ENCODE results near the gene DAD1.
A peak's percentile ranks its signal among the peaks of the same experiment; 100 is the strongest.

DAD1 gene

DNA sequence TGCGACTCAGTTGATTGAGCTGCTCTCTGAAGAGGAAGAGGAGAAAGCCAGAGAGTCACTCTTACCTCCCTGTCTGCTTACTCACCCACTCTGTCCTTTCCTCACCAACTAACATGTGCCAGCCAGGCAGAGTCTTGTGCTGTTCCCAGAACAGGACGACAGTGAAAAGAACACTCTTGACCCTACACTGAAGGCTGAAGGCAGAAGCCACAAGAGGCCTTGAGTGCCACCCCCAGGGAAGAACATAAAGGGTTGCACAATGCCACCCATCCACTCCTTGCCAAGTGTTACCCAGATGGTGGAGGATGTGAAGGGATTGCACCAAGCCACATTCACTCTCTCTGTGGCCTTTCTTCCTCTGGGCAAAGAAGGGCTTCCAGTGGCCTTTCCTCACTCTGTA lies 21.9 kb upstream of the DAD1 start:
- Histone ChIP-seq H3K9ac (ENCODE audit: low read depth, low read length) (no peak overlapping the region), H3K36me3 (ENCODE audit: insufficient read depth, low read length) (peaks cover 30% of the 10 kb centered on the region), H3K9me3 (ENCODE audit: control insufficient read depth, insufficient read depth, low read length) (no peaks in the 10 kb centered on the region), H3K4me1 (ENCODE audit: insufficient read depth, low read length) (peaks cover 12% of the 10 kb centered on the region)

DNA sequence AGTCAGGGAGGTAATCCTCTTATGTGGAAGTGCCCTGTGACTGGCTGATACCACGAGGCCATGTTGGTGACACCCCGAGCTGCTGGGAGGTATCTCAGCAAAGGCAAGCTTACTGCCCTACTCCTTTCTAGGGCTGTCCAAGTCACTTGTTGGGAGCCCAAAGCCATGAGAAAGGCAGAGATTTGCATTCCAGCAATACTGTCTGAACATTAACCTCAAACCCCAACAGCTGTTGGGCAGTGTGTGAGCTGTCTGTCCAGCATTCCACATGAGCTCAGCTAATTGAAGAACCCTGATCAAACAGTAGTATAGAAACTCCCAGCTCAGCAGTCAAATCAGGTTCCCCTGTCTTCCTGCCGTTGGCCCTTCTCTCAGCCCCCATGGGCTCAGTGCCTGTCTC lies 18.3 kb upstream of the DAD1 start:
- no peak overlapping the region for H3K9ac ChIP-seq (ENCODE audit: low read depth, low read length)
- no peaks in the 10 kb centered on the region for H3K9me3 ChIP-seq (ENCODE audit: control insufficient read depth, insufficient read depth, low read length)
- H3K36me3 ChIP-seq (ENCODE audit: insufficient read depth, low read length), result peaks cover 39% of the 10 kb centered on the region
- no peaks in the 10 kb centered on the region for H3K4me1 ChIP-seq (ENCODE audit: insufficient read depth, low read length)

DNA sequence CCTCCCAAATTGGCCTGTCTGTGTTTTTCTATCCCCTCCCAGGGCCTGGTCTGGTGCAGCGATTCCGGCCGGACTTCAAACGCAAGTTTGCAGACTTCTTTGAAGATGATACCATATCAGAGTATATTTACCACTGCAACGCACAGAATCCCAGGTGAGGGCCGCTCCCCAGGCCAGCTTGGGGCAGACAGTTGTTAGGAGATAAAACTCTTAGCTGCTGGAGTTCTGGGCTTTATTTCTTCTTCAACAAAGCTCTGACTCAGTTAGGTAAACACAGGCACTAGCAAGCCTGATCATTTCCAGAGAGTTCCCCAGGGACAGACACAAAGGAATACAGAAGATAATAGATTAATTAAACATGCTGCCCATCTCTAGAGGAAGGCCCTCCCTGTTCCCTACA lies 17.4 kb upstream of the DAD1 start:
- Histone ChIP-seq H3K9me3 (ENCODE audit: control insufficient read depth, insufficient read depth, low read length) (no peaks in the 10 kb centered on the region), H3K9ac (ENCODE audit: low read depth, low read length) (no peak overlapping the region), H3K36me3 (ENCODE audit: insufficient read depth, low read length) (peaks cover 48% of the 10 kb centered on the region), H3K4me1 (ENCODE audit: insufficient read depth, low read length) (no peaks in the 10 kb centered on the region)

DNA sequence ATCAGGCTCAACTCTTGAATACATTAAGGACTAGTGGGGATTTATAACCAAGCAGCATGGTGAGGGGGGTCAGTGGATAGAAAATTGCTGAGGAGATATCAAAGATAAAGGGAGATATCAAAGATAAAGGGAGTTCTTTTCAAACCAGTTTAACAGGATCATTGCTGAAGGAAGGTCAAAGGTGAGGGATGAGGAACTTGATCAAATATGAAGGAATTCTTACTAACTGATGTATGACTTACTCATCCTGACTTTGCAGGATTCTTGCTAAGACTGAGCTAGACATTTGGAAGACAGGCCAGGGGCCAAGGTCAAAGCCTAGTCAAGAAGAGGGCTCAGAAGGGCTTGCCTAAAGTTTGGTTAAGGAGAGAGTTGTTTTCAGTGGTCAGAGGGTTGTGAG lies 13.8 kb upstream of the DAD1 start:
- Histone ChIP-seq H3K9me3 (ENCODE audit: control insufficient read depth, insufficient read depth, low read length) (no peaks in the 10 kb centered on the region), H3K36me3 (ENCODE audit: insufficient read depth, low read length) (peaks cover 32% of the 10 kb centered on the region), H3K9ac (ENCODE audit: low read depth, low read length) (no peak overlapping the region), H3K4me1 (ENCODE audit: insufficient read depth, low read length) (0 out of 2 replicates have a peak, but pooled peaks cover 3% of the 10 kb centered on the region)

DNA sequence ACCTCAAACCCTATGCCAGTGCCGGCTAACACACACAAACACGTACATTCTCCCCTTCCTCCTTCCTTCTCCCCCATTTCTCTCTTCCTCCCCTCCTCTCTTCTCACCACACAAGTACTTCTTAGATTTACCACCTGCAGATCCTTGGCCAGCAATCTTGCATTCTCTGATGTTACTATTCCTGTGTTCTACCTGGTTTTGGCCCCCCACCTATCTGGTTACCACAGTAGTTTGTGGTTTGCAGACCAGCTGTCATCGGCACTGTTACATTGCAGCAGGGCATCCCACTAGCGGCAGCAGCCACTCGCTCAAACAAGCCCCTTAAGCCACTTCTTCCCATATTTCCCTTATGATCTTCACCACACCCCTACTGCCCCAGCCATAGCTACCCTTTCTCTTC lies 13.0 kb upstream of the DAD1 start:
- H3K36me3 ChIP-seq (ENCODE audit: insufficient read depth, low read length), result peaks cover 26% of the 10 kb centered on the region
- H3K9me3 ChIP-seq (ENCODE audit: control insufficient read depth, insufficient read depth, low read length), result no peaks in the 10 kb centered on the region
- peaks cover 7% of the 10 kb centered on the region; the same call in 1 of the 2 replicates for H3K4me1 ChIP-seq (ENCODE audit: insufficient read depth, low read length)
- H3K9ac ChIP-seq (ENCODE audit: low read depth, low read length), result no peak overlapping the region

DNA sequence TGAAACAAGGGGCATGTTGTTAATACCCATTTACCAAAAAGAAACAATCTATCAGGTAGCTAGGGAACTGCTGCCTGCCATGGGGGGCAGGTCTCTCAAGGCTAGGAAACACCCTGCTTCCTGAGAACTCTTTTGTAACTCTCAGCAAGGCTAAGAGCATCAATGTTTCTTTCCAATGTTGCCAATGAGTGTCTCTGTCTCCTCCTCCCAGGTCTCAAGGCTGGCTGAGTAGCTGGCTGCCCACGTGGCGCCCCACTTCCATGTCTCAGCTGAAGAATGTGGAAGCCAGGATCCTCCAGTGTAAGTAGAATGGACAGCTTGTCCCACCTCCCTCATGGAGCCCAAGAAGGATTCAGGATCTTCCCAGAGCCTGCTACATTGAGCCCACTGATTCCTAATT lies 12.4 kb upstream of the DAD1 start:
- Histone ChIP-seq H3K36me3 (ENCODE audit: insufficient read depth, low read length) (peaks cover 24% of the 10 kb centered on the region), H3K4me1 (ENCODE audit: insufficient read depth, low read length) (peaks cover 7% of the 10 kb centered on the region; the same call in 1 of the 2 replicates), H3K9ac (ENCODE audit: low read depth, low read length) (no peak overlapping the region), H3K9me3 (ENCODE audit: control insufficient read depth, insufficient read depth, low read length) (no peaks in the 10 kb centered on the region)

DNA sequence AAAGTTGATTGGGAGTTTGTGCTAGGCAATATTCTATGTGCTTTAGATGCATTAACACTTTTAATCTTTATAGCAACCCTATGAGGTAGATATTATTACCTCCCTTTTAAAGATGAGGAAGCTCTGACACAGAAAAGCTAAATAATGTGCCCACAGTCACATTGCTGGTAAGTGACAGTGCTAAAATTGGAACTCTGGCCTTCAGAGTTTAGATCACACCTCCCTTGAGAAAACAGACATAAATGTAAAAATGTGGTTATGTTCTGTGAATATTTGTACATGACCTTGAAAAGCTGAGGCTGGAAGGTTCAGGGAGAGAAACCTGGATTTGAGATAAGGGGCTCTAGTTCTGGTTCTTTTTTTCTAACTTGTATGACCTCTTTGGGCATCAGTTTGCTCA lies 11.0 kb upstream of the DAD1 start:
- peaks cover 7% of the 10 kb centered on the region; the same call in 1 of the 2 replicates for H3K4me1 ChIP-seq (ENCODE audit: insufficient read depth, low read length)
- H3K9me3 ChIP-seq (ENCODE audit: control insufficient read depth, insufficient read depth, low read length), result no peaks in the 10 kb centered on the region
- H3K9ac ChIP-seq (ENCODE audit: low read depth, low read length), result no peak overlapping the region
- H3K36me3 ChIP-seq (ENCODE audit: insufficient read depth, low read length), result peaks cover 18% of the 10 kb centered on the region

DNA sequence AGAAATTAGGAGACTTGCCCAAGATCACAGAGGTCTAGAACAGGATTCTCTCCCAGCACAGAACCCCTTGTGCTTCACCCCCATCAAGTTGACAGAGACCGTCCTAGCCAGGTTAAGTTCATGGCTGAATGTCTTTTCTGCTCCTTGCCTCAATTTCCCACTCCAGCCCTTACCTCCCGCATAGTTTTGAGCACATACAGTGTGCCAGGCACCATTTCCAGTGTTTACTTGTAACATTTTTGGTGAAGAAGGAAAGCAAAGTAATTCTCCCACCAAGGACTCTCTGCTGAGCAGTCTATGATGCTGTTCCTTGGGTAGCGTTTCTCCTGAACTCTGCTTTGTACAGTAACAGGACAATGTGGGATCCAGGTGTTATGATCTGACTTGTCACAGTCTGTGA lies 10.3 kb upstream of the DAD1 start:
- H3K4me1 ChIP-seq (ENCODE audit: insufficient read depth, low read length), result peaks cover 7% of the 10 kb centered on the region; the same call in 1 of the 2 replicates
- peaks cover 18% of the 10 kb centered on the region for H3K36me3 ChIP-seq (ENCODE audit: insufficient read depth, low read length)
- H3K9me3 ChIP-seq (ENCODE audit: control insufficient read depth, insufficient read depth, low read length), result no peaks in the 10 kb centered on the region
- peak overlapping the region; percentile 97 for H3K9ac ChIP-seq (ENCODE audit: low read depth, low read length)

DNA sequence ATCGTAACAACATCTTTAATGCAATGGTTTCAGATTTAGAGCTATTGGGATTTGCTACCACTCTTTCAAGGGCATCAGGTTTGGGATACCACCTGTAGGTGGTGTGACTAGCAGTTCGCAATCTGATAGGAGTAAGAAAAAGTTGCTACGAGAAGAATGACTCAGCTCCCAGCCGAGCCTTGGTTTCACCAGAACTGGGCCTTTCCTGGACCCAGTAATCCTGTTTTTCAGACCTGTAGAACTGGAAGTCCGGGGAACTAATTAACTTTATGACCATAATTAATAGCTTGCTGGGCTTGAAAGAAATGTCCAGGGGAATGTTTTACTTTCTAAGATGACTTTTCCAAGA lies 9.8 kb upstream of the DAD1 start:
- H3K36me3 ChIP-seq (ENCODE audit: insufficient read depth, low read length), result peaks cover 18% of the 10 kb centered on the region
- H3K4me1 ChIP-seq (ENCODE audit: insufficient read depth, low read length), result peaks cover 7% of the 10 kb centered on the region; the same call in 1 of the 2 replicates
- peak overlapping the region; percentile 97 for H3K9ac ChIP-seq (ENCODE audit: low read depth, low read length)
- H3K9me3 ChIP-seq (ENCODE audit: control insufficient read depth, insufficient read depth, low read length), result no peaks in the 10 kb centered on the region

DNA sequence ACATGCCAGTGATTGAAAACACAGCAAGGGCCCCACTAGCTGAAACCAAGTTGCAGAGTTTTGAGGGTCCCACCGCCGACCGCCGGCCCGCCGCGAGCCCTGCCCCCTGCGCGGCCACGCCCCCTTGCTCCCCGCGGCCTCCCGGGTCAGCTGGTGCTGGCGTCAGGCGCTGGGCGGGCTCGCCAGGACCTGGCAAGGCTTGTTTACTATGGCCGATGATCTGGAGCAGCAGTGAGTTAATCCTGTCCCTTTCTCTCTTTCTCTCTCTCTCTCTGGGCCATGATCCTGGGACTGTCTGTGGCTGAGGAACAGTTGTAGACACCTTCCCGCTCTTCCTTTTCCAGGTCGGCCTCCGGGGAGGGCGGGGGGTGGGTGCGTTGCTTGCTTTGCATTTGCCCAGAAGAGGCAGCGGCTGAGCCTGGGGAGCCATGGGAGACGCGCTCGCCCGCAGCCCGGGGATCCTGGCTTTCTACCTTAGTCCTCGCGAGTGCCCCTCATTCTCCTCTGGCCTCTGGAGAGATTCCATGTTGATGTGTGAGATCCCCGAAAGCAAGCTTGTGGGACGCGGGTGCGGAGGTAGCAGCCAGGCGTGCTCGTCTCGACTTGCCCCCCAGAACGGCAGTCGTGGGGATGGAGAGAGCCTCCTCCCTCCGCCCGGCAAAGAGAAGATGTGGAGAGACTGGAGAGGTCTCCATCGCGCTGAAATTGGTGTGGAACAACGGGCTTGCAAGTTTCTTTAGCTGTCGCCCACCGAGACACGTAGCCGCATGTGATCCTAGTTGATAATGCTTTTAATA lies 9.3 kb upstream of the DAD1 start, which contains the start of gene ABHD4:
TSS of gene ABHD4 (plus strand) at position 202 of the 797 bp plus-strand sequence. CDS start at position 209, 7 bp downstream.
- peak within 1 kb of the TSS; percentile 97 for H3K9ac ChIP-seq (ENCODE audit: low read depth, low read length)
- no peaks in the 10 kb centered on the region for H3K9me3 ChIP-seq (ENCODE audit: control insufficient read depth, insufficient read depth, low read length)
- peaks cover 16% of the 10 kb centered on the region for H3K36me3 ChIP-seq (ENCODE audit: insufficient read depth, low read length)
- peaks cover 7% of the 10 kb centered on the region for H3K4me1 ChIP-seq (ENCODE audit: insufficient read depth, low read length)

DNA sequence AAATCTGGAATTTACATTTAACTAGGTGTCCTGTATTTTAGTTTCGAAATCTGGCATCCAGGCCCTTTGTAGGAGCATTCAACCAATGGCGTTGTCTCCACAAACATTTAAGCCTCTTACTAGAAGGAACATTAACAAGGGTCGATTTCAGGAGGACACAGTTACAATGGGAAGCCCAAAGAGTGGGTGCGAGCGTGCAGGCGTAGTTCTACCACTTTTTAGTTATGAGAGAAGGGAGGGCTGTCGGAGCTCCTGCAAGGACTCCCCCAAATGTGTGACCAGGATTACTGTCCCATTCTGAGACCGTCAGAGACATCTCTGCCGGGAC lies 8.7 kb upstream of the DAD1 start:
- Histone ChIP-seq H3K4me1 (ENCODE audit: insufficient read depth, low read length) (peaks cover 11% of the 10 kb centered on the region), H3K9me3 (ENCODE audit: control insufficient read depth, insufficient read depth, low read length) (no peaks in the 10 kb centered on the region), H3K9ac (ENCODE audit: low read depth, low read length) (peak overlapping the region; percentile 97), H3K36me3 (ENCODE audit: insufficient read depth, low read length) (peaks cover 12% of the 10 kb centered on the region)

DNA sequence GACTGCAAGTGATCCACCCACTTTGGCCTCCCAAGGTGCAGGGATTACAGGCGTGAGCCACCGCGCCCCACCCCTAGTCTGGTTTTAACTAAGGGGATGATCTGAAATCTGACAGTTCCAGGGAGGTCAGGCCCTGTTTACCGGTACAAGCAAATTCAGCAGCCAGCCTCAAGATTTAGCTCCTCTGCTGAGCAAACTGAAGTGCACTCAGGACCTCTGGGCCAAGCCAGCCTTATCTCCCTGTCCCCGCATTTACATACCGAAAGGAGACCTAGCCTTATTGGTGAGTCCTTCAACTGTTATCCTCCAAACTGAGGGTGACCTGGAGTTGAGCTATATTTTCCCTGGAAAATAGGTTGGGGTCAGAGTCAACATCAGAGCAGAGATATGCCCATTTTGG lies 8.2 kb upstream of the DAD1 start:
- H3K9me3 ChIP-seq (ENCODE audit: control insufficient read depth, insufficient read depth, low read length), result no peaks in the 10 kb centered on the region
- H3K9ac ChIP-seq (ENCODE audit: low read depth, low read length), result peak overlapping the region; percentile 97; the same call in 1 of the 2 replicates
- peaks cover 10% of the 10 kb centered on the region for H3K36me3 ChIP-seq (ENCODE audit: insufficient read depth, low read length)
- H3K4me1 ChIP-seq (ENCODE audit: insufficient read depth, low read length), result peaks cover 11% of the 10 kb centered on the region

DNA sequence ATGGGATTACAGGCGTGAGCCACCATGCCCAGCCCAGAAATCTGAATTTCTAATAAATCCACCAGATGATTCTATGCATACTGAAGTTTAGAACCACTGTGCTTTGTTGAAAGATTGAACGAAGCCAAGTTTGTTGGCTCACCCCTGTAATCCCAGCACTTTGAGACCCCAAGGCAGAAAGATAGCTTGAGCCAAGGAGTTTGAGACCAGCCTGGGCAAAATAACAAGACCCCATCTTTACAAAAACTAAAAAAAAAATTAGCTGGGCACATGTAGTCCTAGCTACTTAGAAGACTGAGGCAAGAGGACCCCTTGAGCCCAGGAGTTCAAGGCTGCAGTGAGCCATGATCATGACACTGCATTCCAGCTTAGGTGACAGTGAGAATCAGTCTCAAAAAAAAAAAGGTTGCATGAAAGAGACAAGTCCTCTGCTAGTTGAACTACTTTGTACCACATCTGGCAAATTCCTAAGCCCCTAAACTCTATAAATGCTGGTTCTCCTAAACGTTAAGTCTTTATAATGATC lies 7.4 kb upstream of the DAD1 start:
- Histone ChIP-seq H3K9me3 (ENCODE audit: control insufficient read depth, insufficient read depth, low read length) (no peaks in the 10 kb centered on the region), H3K4me1 (ENCODE audit: insufficient read depth, low read length) (peaks cover 11% of the 10 kb centered on the region), H3K9ac (ENCODE audit: low read depth, low read length) (no peak overlapping the region), H3K36me3 (ENCODE audit: insufficient read depth, low read length) (peaks cover 1% of the 10 kb centered on the region; the same call in 1 of the 2 replicates)

DNA sequence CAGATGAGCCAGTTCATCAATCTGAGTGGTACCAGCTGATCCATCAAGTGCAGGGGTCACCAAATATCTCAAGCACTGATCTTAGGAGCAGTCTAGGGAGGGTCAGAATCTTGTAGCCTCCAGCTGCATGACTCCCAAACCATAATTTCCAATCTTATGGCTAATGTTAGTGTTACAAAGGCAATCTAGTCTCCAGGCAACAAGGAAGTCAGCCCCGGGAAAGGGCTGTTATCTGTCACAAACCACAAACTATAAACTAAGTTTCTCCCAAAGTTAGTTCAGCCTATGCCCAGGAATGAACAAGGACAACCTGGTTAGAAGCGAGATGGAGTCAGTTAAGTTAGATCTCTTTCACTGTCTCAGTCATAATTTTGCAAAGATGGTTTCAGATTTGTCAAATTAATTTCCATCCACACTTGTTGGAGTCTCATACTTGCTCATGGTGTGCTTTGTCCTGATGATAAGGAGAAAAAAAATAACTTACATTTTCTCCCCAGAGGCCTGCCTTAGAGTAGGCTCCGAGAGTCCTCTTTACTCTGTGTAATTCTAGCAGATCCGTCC lies 5.2 kb upstream of the DAD1 start:
- H3K36me3 ChIP-seq (ENCODE audit: insufficient read depth, low read length), result no peaks in the 10 kb centered on the region
- H3K4me1 ChIP-seq (ENCODE audit: insufficient read depth, low read length), result peaks cover 8% of the 10 kb centered on the region
- H3K9me3 ChIP-seq (ENCODE audit: control insufficient read depth, insufficient read depth, low read length), result no peaks in the 10 kb centered on the region
- no peak overlapping the region for H3K9ac ChIP-seq (ENCODE audit: low read depth, low read length)

DNA sequence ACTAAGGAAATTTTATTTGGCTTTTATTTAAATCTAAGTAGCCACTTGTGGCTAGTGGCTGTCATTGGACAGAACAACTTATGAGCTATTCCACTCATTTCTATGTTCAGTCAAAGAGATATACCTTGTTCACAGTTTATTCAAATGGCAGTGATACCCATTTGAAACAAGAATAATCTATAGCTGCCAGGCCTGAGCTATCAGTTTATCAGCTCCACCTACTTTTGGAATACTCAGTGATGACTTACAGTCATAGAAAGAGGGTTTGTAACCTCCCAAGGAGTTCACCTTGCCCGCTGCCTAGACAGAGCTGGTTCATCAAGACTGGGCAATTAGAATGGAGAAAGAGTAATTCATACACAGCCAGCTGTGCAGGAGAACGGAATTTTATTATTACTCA lies 4.6 kb upstream of the DAD1 start:
- H3K9ac ChIP-seq (ENCODE audit: low read depth, low read length), result no peak overlapping the region
- H3K36me3 ChIP-seq (ENCODE audit: insufficient read depth, low read length), result no peaks in the 10 kb centered on the region
- H3K4me1 ChIP-seq (ENCODE audit: insufficient read depth, low read length), result peaks cover 8% of the 10 kb centered on the region
- H3K9me3 ChIP-seq (ENCODE audit: control insufficient read depth, insufficient read depth, low read length), result no peaks in the 10 kb centered on the region
